Mucosa of stomach (tissue), 1 donor: ENCODE data around the gene DLG2.

Source experiments
- H3K27me3 ChIP-seq: one replicate; pipeline ENCODE4 v1.7.0; 2013; ENCODE audit warnings: mild to moderate bottlenecking, low read length; ENCODE audit not compliant: control insufficient read depth, insufficient read depth
- H3K36me3 ChIP-seq: one replicate; pipeline ENCODE4 v1.7.0; 2013; ENCODE audit warnings: low read length; ENCODE audit not compliant: control insufficient read depth, insufficient read depth
- H3K4me1 ChIP-seq: one replicate; pipeline ENCODE4 v1.7.0; 2013; ENCODE audit warnings: mild to moderate bottlenecking, low read length; ENCODE audit not compliant: control insufficient read depth, insufficient read depth
- H3K4me3 ChIP-seq: one replicate; pipeline ENCODE4 v1.7.0; 2013; ENCODE audit warnings: low read length
- H3K9ac ChIP-seq: one replicate; pipeline ENCODE4 v1.7.0; 2013; ENCODE audit warnings: mild to moderate bottlenecking, low read length, moderate library complexity
- H3K9me3 ChIP-seq: one replicate; pipeline ENCODE4 v1.7.0; 2013; ENCODE audit warnings: mild to moderate bottlenecking, low read length, moderate library complexity; ENCODE audit not compliant: control insufficient read depth
- donor health status: Pancreatic carcinoma.

DLG2 gene

GRCh38 chr11:84899134-84899533, 728.0 kb downstream of the DLG2 start:
- no peaks in the 10 kb centered on the region for H3K4me1 ChIP-seq
- no peaks in the 10 kb centered on the region for H3K36me3 ChIP-seq
- no peak overlapping the region for H3K4me3 ChIP-seq
- H3K27me3 ChIP-seq = no peaks in the 10 kb centered on the region
- no peaks in the 10 kb centered on the region for H3K9me3 ChIP-seq
- no peak overlapping the region for H3K9ac ChIP-seq

- H3K9me3 ChIP-seq = no peaks in the 10 kb centered on the region
- H3K4me1 ChIP-seq = no peaks in the 10 kb centered on the region
- H3K27me3 ChIP-seq = no peaks in the 10 kb centered on the region
- no peak overlapping the region for H3K9ac ChIP-seq
- no peak overlapping the region for H3K4me3 ChIP-seq
- no peaks in the 10 kb centered on the region for H3K36me3 ChIP-seq
Measured at GRCh38 chr11:84894666-84895065, 732.5 kb downstream of the DLG2 start.

- no peak overlapping the region for H3K9ac ChIP-seq
- no peak overlapping the region for H3K4me3 ChIP-seq
- H3K9me3 ChIP-seq = no peaks in the 10 kb centered on the region
- H3K36me3 ChIP-seq = no peaks in the 10 kb centered on the region
- no peaks in the 10 kb centered on the region for H3K27me3 ChIP-seq
- no peaks in the 10 kb centered on the region for H3K4me1 ChIP-seq
Measured at GRCh38 chr11:84890676-84891075, 736.5 kb downstream of the DLG2 start.

GRCh38 chr11:84889556-84889955, 737.6 kb downstream of the DLG2 start:
- Histone ChIP-seq H3K4me3 (no peak overlapping the region), H3K9me3 (no peaks in the 10 kb centered on the region), H3K4me1 (no peaks in the 10 kb centered on the region), H3K36me3 (no peaks in the 10 kb centered on the region), H3K9ac (no peak overlapping the region), H3K27me3 (no peaks in the 10 kb centered on the region)

GRCh38 chr11:84887055-84887629, 740.0 kb downstream of the DLG2 start:
- Histone ChIP-seq H3K4me3 (no peak overlapping the region), H3K27me3 (no peaks in the 10 kb centered on the region), H3K9ac (no peak overlapping the region), H3K4me1 (no peaks in the 10 kb centered on the region), H3K9me3 (no peaks in the 10 kb centered on the region), H3K36me3 (no peaks in the 10 kb centered on the region)

GRCh38 chr11:84886344-84886743, 740.8 kb downstream of the DLG2 start:
- H3K4me3 ChIP-seq = no peak overlapping the region
- no peaks in the 10 kb centered on the region for H3K9me3 ChIP-seq
- no peaks in the 10 kb centered on the region for H3K4me1 ChIP-seq
- no peak overlapping the region for H3K9ac ChIP-seq
- no peaks in the 10 kb centered on the region for H3K27me3 ChIP-seq
- H3K36me3 ChIP-seq = no peaks in the 10 kb centered on the region

- Histone ChIP-seq H3K27me3 (no peaks in the 10 kb centered on the region), H3K36me3 (no peaks in the 10 kb centered on the region), H3K4me1 (no peaks in the 10 kb centered on the region), H3K9me3 (no peaks in the 10 kb centered on the region), H3K4me3 (no peak overlapping the region), H3K9ac (no peak overlapping the region)
Measured at GRCh38 chr11:84884836-84885235, 742.3 kb downstream of the DLG2 start.

- H3K9me3 ChIP-seq = no peaks in the 10 kb centered on the region
- no peak overlapping the region for H3K4me3 ChIP-seq
- H3K27me3 ChIP-seq = no peaks in the 10 kb centered on the region
- H3K9ac ChIP-seq = no peak overlapping the region
- no peaks in the 10 kb centered on the region for H3K4me1 ChIP-seq
- H3K36me3 ChIP-seq = no peaks in the 10 kb centered on the region
Measured at GRCh38 chr11:84882056-84882455, 745.1 kb downstream of the DLG2 start.

- Histone ChIP-seq H3K9ac (no peak overlapping the region), H3K36me3 (no peaks in the 10 kb centered on the region), H3K27me3 (no peaks in the 10 kb centered on the region), H3K4me1 (no peaks in the 10 kb centered on the region), H3K9me3 (no peaks in the 10 kb centered on the region), H3K4me3 (no peak overlapping the region)
Measured at GRCh38 chr11:84871116-84871515, 756.0 kb downstream of the DLG2 start.

- Histone ChIP-seq H3K4me3 (no peak overlapping the region), H3K4me1 (no peaks in the 10 kb centered on the region), H3K9ac (no peak overlapping the region), H3K9me3 (no peaks in the 10 kb centered on the region), H3K36me3 (no peaks in the 10 kb centered on the region), H3K27me3 (no peaks in the 10 kb centered on the region)
Measured at GRCh38 chr11:84870486-84870885, 756.7 kb downstream of the DLG2 start.

- Histone ChIP-seq H3K4me1 (no peaks in the 10 kb centered on the region), H3K9me3 (no peaks in the 10 kb centered on the region), H3K9ac (no peak overlapping the region), H3K36me3 (no peaks in the 10 kb centered on the region), H3K27me3 (no peaks in the 10 kb centered on the region), H3K4me3 (no peak overlapping the region)
Measured at GRCh38 chr11:84866922-84867321, 760.2 kb downstream of the DLG2 start.

GRCh38 chr11:84865791-84866535, 761.2 kb downstream of the DLG2 start:
- Histone ChIP-seq H3K9ac (no peak overlapping the region), H3K9me3 (no peaks in the 10 kb centered on the region), H3K27me3 (no peaks in the 10 kb centered on the region), H3K4me3 (no peak overlapping the region), H3K4me1 (no peaks in the 10 kb centered on the region), H3K36me3 (no peaks in the 10 kb centered on the region)
